ENCODE measurements around the gene SCUBE2.

The SCUBE2 gene

GRCh38 chr11:9094420-9094819 lies 3.0 kb upstream of the SCUBE2 start:
- FAIRE-seq = no peak
- no peak for DNase-seq (ENCODE audit: insufficient read length, low spot score)
- TF ChIP-seq POLR2A (IDR thresholded peaks at IDR 0.05; ENCODE audit: low read depth, low read length) = no peak

- TF ChIP-seq POLR2A (IDR thresholded peaks at IDR 0.05; ENCODE audit: low read depth, low read length) = no peak
- FAIRE-seq (no peak), DNase-seq (ENCODE audit: insufficient read length, low spot score) (no peak)
These were observed 1.7 kb upstream of the SCUBE2 start for GRCh38 chr11:9092853-9093778.

- no peak for DNase-seq (ENCODE audit: insufficient read length, low spot score)
- no peak for TF ChIP-seq POLR2A (IDR thresholded peaks at IDR 0.05; ENCODE audit: low read depth, low read length)
- no peak for FAIRE-seq
These were observed 673 bp upstream of the SCUBE2 start for GRCh38 chr11:9092072-9092471.

- FAIRE-seq = no peak
- DNase-seq (ENCODE audit: insufficient read length, low spot score) = no peak
- TF ChIP-seq POLR2A (IDR thresholded peaks at IDR 0.05; ENCODE audit: low read depth, low read length) = no peak
These were observed 833 bp downstream of the SCUBE2 start for GRCh38 chr11:9090488-9091043.

GRCh38 chr11:9089636-9090035 lies 1.8 kb downstream of the SCUBE2 start:
- FAIRE-seq = no peak
- TF ChIP-seq POLR2A (IDR thresholded peaks at IDR 0.05; ENCODE audit: low read depth, low read length) = no peak
- DNase-seq (ENCODE audit: insufficient read length, low spot score) = no peak

- no peak for TF ChIP-seq POLR2A (IDR thresholded peaks at IDR 0.05; ENCODE audit: low read depth, low read length)
- FAIRE-seq = no peak
- no peak for DNase-seq (ENCODE audit: insufficient read length, low spot score)
These were observed 2.3 kb downstream of the SCUBE2 start for GRCh38 chr11:9089061-9089460.

- DNase-seq (ENCODE audit: insufficient read length, low spot score) = no peak
- FAIRE-seq = no peak
- TF ChIP-seq POLR2A (IDR thresholded peaks at IDR 0.05; ENCODE audit: low read depth, low read length) = no peak
These were observed 8.8 kb downstream of the SCUBE2 start for GRCh38 chr11:9082575-9082974.

- DNase-seq (ENCODE audit: insufficient read length, low spot score) = no peak
- no peak for FAIRE-seq
- no peak for TF ChIP-seq POLR2A (IDR thresholded peaks at IDR 0.05; ENCODE audit: low read depth, low read length)
These were observed 10.2 kb downstream of the SCUBE2 start for GRCh38 chr11:9081153-9081552.

- no peak for DNase-seq (ENCODE audit: insufficient read length, low spot score)
- FAIRE-seq = no peak
- TF ChIP-seq POLR2A (IDR thresholded peaks at IDR 0.05; ENCODE audit: low read depth, low read length) = no peak
These were observed 13.0 kb downstream of the SCUBE2 start for GRCh38 chr11:9078113-9079086.

- no peak for TF ChIP-seq POLR2A (IDR thresholded peaks at IDR 0.05; ENCODE audit: low read depth, low read length)
- DNase-seq (ENCODE audit: insufficient read length, low spot score) = no peak
- no peak for FAIRE-seq
These were observed 14.2 kb downstream of the SCUBE2 start for GRCh38 chr11:9077164-9077563.

- no peak for FAIRE-seq
- no peak for TF ChIP-seq POLR2A (IDR thresholded peaks at IDR 0.05; ENCODE audit: low read depth, low read length)
- no peak for DNase-seq (ENCODE audit: insufficient read length, low spot score)
These were observed 14.7 kb downstream of the SCUBE2 start for GRCh38 chr11:9076661-9077060.

- no peak for TF ChIP-seq POLR2A (IDR thresholded peaks at IDR 0.05; ENCODE audit: low read depth, low read length)
- DNase-seq (ENCODE audit: insufficient read length, low spot score) (no peak), FAIRE-seq (no peak)
These were observed 15.4 kb downstream of the SCUBE2 start for GRCh38 chr11:9076046-9076445.

- no peak for FAIRE-seq
- DNase-seq (ENCODE audit: insufficient read length, low spot score) = no peak
- TF ChIP-seq POLR2A (IDR thresholded peaks at IDR 0.05; ENCODE audit: low read depth, low read length) = no peak
These were observed 15.8 kb downstream of the SCUBE2 start for GRCh38 chr11:9075556-9075955.
